Activated CD8-positive, alpha-beta memory T cell treated with anti-CD3 and anti-CD28 coated beads, Interleukin-2, amount 10 ng/mL, durations not matched to agents 7 days and 5 days (primary cell): ENCODE results near the gene ROBO4. TPM values are rescaled to one million over a fixed set of nuclear protein-coding genes. Genes with fewer than 3 reads are reported as not detected.

Source experiments
- ATAC-seq: fragments of 150-1000 bp; cut with Tn5 transposase; one replicate; pipeline ENCODE4 v1.10.0; 2021; ENCODE audit warnings: moderate library complexity
- CTCF ChIA-PET: fragments of 350-600 bp; sonication (Branson Sonifier 250); formaldehyde crosslinking; loops from one replicate; lab custom pipeline; 2021; ENCODE audit warnings: antibody characterized with exemption; lab: Charles Lee
- DNase-seq: peaks from one replicate; pipeline ENCODE4 v3.0.0-alpha.2; 2020
- H3K27ac Mint-ChIP-seq: one replicate; pipeline ENCODE4 v1.8.0; 2021; ENCODE audit warnings: mild to moderate bottlenecking, mixed read lengths
- H3K27me3 Mint-ChIP-seq: one replicate; pipeline ENCODE4 v1.8.0; 2021; ENCODE audit warnings: mixed read lengths
- H3K36me3 Mint-ChIP-seq: one replicate; pipeline ENCODE4 v1.8.0; 2021; ENCODE audit warnings: mild to moderate bottlenecking, mixed read lengths
- H3K4me1 Mint-ChIP-seq: one replicate; pipeline ENCODE4 v1.8.0; 2021; ENCODE audit warnings: mixed read lengths
- H3K4me3 Mint-ChIP-seq: one replicate; pipeline ENCODE4 v1.8.0; 2021; ENCODE audit warnings: mild to moderate bottlenecking, moderate library complexity, mixed read lengths
- H3K9me3 Mint-ChIP-seq: one replicate; pipeline ENCODE4 v1.8.0; 2022; ENCODE audit warnings: low read depth, mixed read lengths
- total RNA-seq, 2 experiments: library from RNA; stranded (reverse); gene quantifications; one replicate each; pipeline ENCODE4 v1.2.3, GENCODE V29; 2021

ROBO4 gene
- total RNA-seq, 2 experiments from 2014 or later, result not detected

DNA sequence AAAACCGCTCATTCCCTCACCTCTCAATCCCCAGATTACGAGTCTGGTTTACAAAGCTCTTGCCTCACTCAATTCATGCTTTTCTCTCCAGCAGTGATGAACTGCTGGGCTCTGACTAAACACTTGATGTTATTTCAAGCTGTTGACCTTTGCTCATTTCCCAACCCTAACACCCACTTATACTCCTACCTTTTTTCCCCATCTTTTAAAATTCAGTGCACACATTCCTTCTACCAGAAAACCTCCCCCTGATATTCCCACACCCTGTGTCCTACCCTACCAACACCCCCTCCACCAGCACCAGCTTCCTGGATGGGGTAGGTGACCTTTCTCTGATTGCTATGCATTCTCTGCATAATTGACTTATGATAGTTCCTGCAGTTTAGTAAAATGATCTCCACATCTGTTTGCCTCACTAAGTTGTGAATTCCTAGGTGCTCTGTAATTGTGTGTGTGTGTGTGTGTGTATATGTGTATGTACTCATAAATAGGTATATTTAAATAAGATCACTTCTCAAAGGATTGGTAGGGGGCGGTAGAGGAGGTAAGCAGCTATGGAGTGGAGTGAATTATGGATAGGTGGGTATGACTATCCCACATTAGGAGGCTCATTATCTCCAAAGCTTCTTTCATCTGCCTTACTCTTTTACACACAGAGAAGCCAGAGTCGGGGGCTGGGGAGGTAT, 37.3 kb upstream of the ROBO4 start:
- Mint-ChIP-seq H3K9me3 (no peaks in the 10 kb centered on the region), H3K36me3 (no peaks in the 10 kb centered on the region), H3K4me1 (peaks cover 7% of the 10 kb centered on the region), H3K27ac (no peak overlapping the region), H3K27me3 (peaks cover 16% of the 10 kb centered on the region), H3K4me3 (no peak overlapping the region)
- DNase-seq (no peak), ATAC-seq (no peak)
- CTCF ChIA-PET, result interaction anchor here (1.0 to 4.7 kb wide), 5 partner anchors 9 to 207 kb away, joined by 3 to 12 read pairs (median 4); no protein-coding TSS in a partner anchor

GRCh38 chr11:124930799-124931198, 33.1 kb upstream of the ROBO4 start:
- Mint-ChIP-seq H3K4me3 (no peak overlapping the region), H3K27ac (peak overlapping the region; percentile 25), H3K9me3 (no peaks in the 10 kb centered on the region)

DNA sequence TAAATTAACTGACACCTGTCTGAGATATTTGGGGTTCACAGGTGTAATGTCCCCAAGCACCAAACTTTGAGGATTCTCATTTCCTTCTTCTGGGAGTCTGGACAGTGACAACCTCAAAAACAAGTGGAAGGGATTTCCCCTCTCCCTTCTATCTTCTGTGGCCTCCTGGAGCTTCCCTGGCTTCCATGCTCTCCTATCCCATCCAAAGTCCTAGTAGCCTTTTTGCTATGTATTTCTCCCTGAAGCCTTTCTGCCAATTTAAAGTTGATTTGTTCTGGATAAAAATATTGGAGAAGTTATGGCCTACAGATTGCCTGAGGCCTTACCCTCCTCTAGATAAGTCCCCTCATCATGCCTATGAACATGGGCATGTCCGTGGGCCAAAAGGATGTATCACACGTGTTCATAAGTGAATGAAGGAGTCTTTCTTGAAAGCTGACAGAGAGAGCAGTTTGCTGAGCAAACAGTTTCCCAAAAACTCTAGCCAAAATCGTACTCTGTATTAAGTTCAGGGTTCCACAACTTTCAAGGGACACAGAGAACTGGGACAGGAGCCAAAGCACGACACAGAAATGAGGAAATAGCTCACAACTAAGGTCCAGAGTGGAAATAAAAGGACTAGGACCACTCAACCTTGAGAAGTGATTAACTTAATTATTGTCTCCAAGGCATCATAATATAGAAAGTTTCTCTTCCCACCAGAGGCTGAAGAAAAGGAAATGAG, 31.4 kb upstream of the ROBO4 start:
- Mint-ChIP-seq H3K4me3 (no peak overlapping the region), H3K27me3 (peaks cover 2% of the 10 kb centered on the region), H3K9me3 (no peaks in the 10 kb centered on the region), H3K4me1 (peaks cover 7% of the 10 kb centered on the region), H3K36me3 (no peaks in the 10 kb centered on the region), H3K27ac (no peak overlapping the region)
- DNase-seq (no peak), ATAC-seq (no peak)
- CTCF ChIA-PET, result interaction anchor here (1.6 kb wide), 1 partner anchor 14 kb away, joined by 4 read pairs; no protein-coding TSS in a partner anchor

More at GRCh38 chr11:124930799-124931198, 33.1 kb upstream of the ROBO4 start:
- Mint-ChIP-seq H3K27me3 (peaks cover 2% of the 10 kb centered on the region), H3K36me3 (no peaks in the 10 kb centered on the region), H3K4me1 (peaks cover 7% of the 10 kb centered on the region)
- CTCF ChIA-PET, result interaction anchor here (0.6 to 1.0 kb wide), 2 partner anchors 20 to 55 kb away, joined by 3 read pairs; no protein-coding TSS in a partner anchor
- ATAC-seq (no peak), DNase-seq (no peak)

- CTCF ChIA-PET, result interaction anchor here (1.9 kb wide), 1 partner anchor 47 kb away, joined by 5 read pairs; no protein-coding TSS in a partner anchor
- no peaks in the 10 kb centered on the region for H3K36me3 Mint-ChIP-seq
- peaks cover 8% of the 10 kb centered on the region for H3K27me3 Mint-ChIP-seq
- ATAC-seq, result no peak
- DNase-seq, result no peak
- no peak overlapping the region for H3K4me3 Mint-ChIP-seq
- peaks cover 12% of the 10 kb centered on the region for H3K4me1 Mint-ChIP-seq
- no peak overlapping the region for H3K27ac Mint-ChIP-seq
- no peaks in the 10 kb centered on the region for H3K9me3 Mint-ChIP-seq
Observed at GRCh38 chr11:124923296-124923695, 25.6 kb upstream of the ROBO4 start.

DNA sequence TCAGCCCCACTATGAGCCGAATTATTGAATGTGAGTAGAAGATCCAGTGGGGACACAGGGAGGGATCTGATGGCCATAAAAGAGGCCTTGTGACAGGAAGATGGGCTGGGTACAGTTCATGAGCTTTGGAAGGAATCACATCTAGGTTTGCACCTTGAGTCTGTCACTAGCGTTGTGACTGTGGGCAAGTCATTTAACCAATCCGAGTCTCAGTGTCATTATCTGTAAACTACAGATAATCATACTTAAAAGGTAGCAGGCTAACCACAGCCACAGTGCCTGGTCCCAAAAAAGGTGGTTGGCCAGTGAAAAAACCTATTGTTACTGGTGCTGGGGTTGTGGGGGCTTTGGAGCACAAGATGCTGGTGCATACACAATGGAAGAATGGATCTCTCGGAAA, 25.2 kb upstream of the ROBO4 start:
- Mint-ChIP-seq H3K4me1 (peaks cover 12% of the 10 kb centered on the region), H3K4me3 (no peak overlapping the region), H3K9me3 (no peaks in the 10 kb centered on the region), H3K36me3 (no peaks in the 10 kb centered on the region), H3K27me3 (peaks cover 8% of the 10 kb centered on the region), H3K27ac (no peak overlapping the region)
- ATAC-seq, result no peak
- CTCF ChIA-PET, result interaction anchor here (1.9 kb wide), 1 partner anchor 46 kb away, joined by 5 read pairs; no protein-coding TSS in a partner anchor
- DNase-seq, result no peak

- Mint-ChIP-seq H3K27me3 (peaks cover 8% of the 10 kb centered on the region), H3K4me1 (peaks cover 12% of the 10 kb centered on the region), H3K9me3 (no peaks in the 10 kb centered on the region), H3K36me3 (no peaks in the 10 kb centered on the region), H3K27ac (no peak overlapping the region), H3K4me3 (no peak overlapping the region)
- DNase-seq, result peak; percentile 87
- CTCF ChIA-PET, result interaction anchor here (1.1 to 2.6 kb wide), 6 partner anchors 29 to 190 kb away, joined by 3 to 6 read pairs (median 4); partner anchors contain the start of genes CCDC15, ROBO3 and TMEM218
- peak; percentile 89 for ATAC-seq
Observed at GRCh38 chr11:124920870-124921609, 23.4 kb upstream of the ROBO4 start.

DNA sequence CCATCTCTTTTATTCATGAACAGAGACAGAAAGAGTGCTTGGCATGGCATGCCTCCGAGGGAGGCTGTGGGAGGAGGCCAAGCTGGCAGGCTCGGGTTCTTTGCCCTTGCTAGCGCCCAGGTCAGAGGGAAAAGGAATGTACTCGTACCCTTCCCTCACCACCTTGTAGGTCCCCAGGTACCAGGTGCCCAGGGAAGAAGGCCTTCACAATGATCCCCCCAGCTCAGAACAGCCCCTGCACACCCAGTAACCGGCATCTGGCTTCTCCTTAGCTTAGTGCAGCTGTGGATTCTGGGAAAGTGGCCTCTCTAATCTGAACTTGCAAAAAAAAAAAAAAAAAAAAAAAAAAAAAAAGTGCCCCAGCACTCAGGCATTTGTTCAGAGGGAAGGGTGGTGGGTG, 22.7 kb upstream of the ROBO4 start:
- ATAC-seq (no peak), DNase-seq (no peak)
- Mint-ChIP-seq H3K4me3 (no peak overlapping the region), H3K4me1 (peaks cover 14% of the 10 kb centered on the region), H3K9me3 (no peaks in the 10 kb centered on the region), H3K27ac (no peak overlapping the region), H3K27me3 (peaks cover 11% of the 10 kb centered on the region), H3K36me3 (no peaks in the 10 kb centered on the region)
- CTCF ChIA-PET, result interaction anchor here (1.1 to 2.6 kb wide), 6 partner anchors 30 to 191 kb away, joined by 3 to 6 read pairs (median 4); partner anchors contain the start of genes CCDC15, ROBO3 and TMEM218

- Mint-ChIP-seq H3K4me3 (no peak overlapping the region), H3K27ac (no peak overlapping the region), H3K4me1 (peaks cover 14% of the 10 kb centered on the region), H3K27me3 (peaks cover 13% of the 10 kb centered on the region), H3K36me3 (no peaks in the 10 kb centered on the region), H3K9me3 (no peaks in the 10 kb centered on the region)
- CTCF ChIA-PET, result interaction anchor here (1.1 to 2.6 kb wide), 6 partner anchors 30 to 192 kb away, joined by 3 to 6 read pairs (median 4); partner anchors contain the start of genes CCDC15, ROBO3 and TMEM218
- DNase-seq (no peak), ATAC-seq (no peak)
Observed at GRCh38 chr11:124919898-124920297, 22.2 kb upstream of the ROBO4 start.

GRCh38 chr11:124918950-124919349, 21.3 kb upstream of the ROBO4 start, which contains the start of gene HEPN1:
TSS of gene HEPN1 (plus strand) at chr11:124919250.
- DNase-seq, result no peak
- Mint-ChIP-seq H3K4me1 (peaks cover 14% of the 10 kb centered on the region), H3K36me3 (no peaks in the 10 kb centered on the region), H3K9me3 (no peaks in the 10 kb centered on the region), H3K27ac (no peak within 1 kb of the TSS), H3K4me3 (no peak within 1 kb of the TSS), H3K27me3 (peaks cover 14% of the 10 kb centered on the region)
- CTCF ChIA-PET, result interaction anchor here (1.9 kb wide), 1 partner anchor 39 kb away, joined by 4 read pairs; no protein-coding TSS in a partner anchor
- ATAC-seq, result no peak

DNA sequence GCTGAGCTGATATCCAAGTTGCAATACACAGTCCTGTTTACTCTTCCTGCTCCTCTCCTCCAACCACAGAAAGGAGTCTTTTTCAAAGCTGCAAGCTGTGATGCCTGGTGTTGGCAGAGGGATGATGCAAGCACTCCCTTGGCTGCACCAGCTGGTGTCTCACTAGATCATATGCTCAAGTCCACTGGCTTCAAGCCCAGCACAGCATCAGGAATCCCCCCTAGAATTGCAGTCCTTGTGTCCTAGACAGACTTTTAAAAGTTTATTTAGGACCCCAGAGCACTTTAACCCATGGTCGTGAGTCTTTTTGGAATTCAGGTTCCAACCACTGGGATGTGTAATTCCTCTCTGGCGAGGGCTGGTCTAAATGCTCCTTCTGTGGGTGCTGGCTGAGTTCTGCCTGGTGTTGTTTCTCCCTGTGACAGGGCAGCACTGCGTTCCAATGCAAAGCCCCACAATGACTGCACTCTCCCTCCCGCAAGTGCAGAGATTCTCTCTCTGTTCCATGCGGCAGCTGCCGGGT, 19.5 kb upstream of the ROBO4 start:
- Mint-ChIP-seq H3K4me1 (peaks cover 6% of the 10 kb centered on the region), H3K27me3 (peaks cover 14% of the 10 kb centered on the region), H3K27ac (no peak overlapping the region), H3K4me3 (no peak overlapping the region), H3K36me3 (no peaks in the 10 kb centered on the region), H3K9me3 (no peaks in the 10 kb centered on the region)
- ATAC-seq (no peak), DNase-seq (no peak)
- CTCF ChIA-PET, result interaction anchor here (1.2 to 1.6 kb wide), 2 partner anchors 14 to 207 kb away, joined by 3 to 7 read pairs; no protein-coding TSS in a partner anchor

DNA sequence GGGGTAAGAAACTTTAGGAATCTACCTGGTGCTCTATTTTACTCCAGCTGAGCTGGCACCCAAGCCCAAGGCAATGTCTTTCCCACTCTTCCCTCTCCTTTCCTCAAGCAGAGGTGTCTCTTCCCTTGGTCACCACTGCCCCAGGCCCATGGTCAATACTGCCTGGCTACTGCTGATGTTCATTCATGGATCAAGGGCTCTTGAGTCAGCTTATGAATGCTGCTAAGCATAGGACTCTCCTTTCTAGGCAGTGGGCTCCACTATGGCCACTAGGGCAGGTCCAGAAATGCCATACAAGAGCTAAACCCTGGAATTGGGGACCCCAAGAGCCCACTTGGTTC, 18.7 kb upstream of the ROBO4 start:
- no peak for DNase-seq
- Mint-ChIP-seq H3K27ac (no peak overlapping the region), H3K4me3 (no peak overlapping the region), H3K4me1 (peaks cover 5% of the 10 kb centered on the region), H3K9me3 (no peaks in the 10 kb centered on the region), H3K27me3 (peaks cover 10% of the 10 kb centered on the region), H3K36me3 (no peaks in the 10 kb centered on the region)
- ATAC-seq, result no peak
- CTCF ChIA-PET, result interaction anchor here (1.2 to 1.6 kb wide), 2 partner anchors 13 to 208 kb away, joined by 3 to 7 read pairs; no protein-coding TSS in a partner anchor

- CTCF ChIA-PET, result interaction anchor here (1.6 kb wide), 1 partner anchor 209 kb away, joined by 7 read pairs; no protein-coding TSS in a partner anchor
- no peak overlapping the region for H3K27ac Mint-ChIP-seq
- ATAC-seq, result no peak
- H3K4me3 Mint-ChIP-seq, result no peak overlapping the region
- no peak for DNase-seq
- peaks cover 4% of the 10 kb centered on the region for H3K4me1 Mint-ChIP-seq
- H3K36me3 Mint-ChIP-seq, result no peaks in the 10 kb centered on the region
- H3K27me3 Mint-ChIP-seq, result peaks cover 10% of the 10 kb centered on the region
- H3K9me3 Mint-ChIP-seq, result no peaks in the 10 kb centered on the region
Observed at GRCh38 chr11:124915541-124916369, 18.1 kb upstream of the ROBO4 start.
